Retinal pigment epithelial cell (primary cell): ENCODE data around the gene SPATS2L.

ENCODE experiments used
- DNase-seq: peaks from one replicate; pipeline ENCODE4 v3.0.0-alpha.2; 2010; ENCODE audit warnings: low read depth
- H3K4me3 ChIP-seq: 2 replicates; pipeline ENCODE4 v1.5.1; 2011; ENCODE audit warnings: mild to moderate bottlenecking, low read length, control low read depth, moderate library complexity
- TF ChIP-seq, protein P1 (sequence below): conservative IDR thresholded peaks from 2 replicates; pipeline ENCODE4 v1.5.1; 2011; ENCODE audit warnings: low read depth, low read length, control low read depth, inconsistent platforms

The SPATS2L gene

GRCh38 chr2:200357845-200358244, 51.4 kb downstream of the SPATS2L start:
- TF ChIP-seq, protein P1, sequence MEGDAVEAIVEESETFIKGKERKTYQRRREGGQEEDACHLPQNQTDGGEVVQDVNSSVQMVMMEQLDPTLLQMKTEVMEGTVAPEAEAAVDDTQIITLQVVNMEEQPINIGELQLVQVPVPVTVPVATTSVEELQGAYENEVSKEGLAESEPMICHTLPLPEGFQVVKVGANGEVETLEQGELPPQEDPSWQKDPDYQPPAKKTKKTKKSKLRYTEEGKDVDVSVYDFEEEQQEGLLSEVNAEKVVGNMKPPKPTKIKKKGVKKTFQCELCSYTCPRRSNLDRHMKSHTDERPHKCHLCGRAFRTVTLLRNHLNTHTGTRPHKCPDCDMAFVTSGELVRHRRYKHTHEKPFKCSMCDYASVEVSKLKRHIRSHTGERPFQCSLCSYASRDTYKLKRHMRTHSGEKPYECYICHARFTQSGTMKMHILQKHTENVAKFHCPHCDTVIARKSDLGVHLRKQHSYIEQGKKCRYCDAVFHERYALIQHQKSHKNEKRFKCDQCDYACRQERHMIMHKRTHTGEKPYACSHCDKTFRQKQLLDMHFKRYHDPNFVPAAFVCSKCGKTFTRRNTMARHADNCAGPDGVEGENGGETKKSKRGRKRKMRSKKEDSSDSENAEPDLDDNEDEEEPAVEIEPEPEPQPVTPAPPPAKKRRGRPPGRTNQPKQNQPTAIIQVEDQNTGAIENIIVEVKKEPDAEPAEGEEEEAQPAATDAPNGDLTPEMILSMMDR = no peak
- DNase-seq = no peak
- no peak overlapping the region for H3K4me3 ChIP-seq

DNA sequence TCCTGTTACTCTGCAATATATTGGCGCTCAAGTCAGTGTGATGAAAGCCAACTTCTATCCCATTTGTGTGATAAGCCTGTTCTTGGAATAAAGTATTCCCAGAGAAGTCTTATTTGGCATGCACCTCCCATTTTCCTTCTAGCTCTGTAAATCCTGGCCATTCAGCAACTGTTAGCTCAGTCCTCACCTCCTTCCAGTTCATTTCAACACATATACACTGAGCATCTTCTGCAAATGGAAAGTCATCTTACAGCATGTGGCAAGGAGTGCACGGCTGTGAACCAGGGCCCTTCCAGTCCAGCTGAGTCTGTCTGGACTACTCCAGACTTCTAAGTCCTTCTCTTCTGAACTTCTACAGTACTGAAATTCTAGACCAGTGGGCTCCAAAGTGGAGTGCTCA, 53.1 kb downstream of the SPATS2L start:
- H3K4me3 ChIP-seq = no peak overlapping the region
- DNase-seq = no peak
- TF ChIP-seq, protein P1 = no peak

GRCh38 chr2:200360364-200360763, 53.9 kb downstream of the SPATS2L start:
- H3K4me3 ChIP-seq = no peak overlapping the region
- TF ChIP-seq, protein P1 = no peak
- no peak for DNase-seq

GRCh38 chr2:200362202-200362917, 55.9 kb downstream of the SPATS2L start:
- no peak for DNase-seq
- H3K4me3 ChIP-seq = no peak overlapping the region
- TF ChIP-seq, protein P1 = no peak

DNA sequence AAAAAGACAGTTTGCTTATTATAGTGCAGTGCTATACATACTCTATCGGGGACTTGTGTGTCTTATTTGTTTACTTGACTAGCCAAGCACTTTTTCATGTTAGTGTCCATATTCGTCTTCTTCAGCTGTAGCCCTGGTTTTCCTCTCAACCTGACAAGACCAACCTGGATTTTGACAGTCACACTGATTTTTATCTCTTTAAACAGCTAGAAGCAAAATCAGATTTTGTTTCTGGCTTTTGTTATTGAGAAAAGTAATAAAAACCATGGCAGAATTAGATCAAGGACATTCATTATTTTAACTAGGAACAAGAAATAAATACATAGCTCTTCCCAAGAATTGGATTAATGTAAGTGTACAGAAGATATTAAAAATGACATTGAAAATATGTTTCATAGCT, 56.8 kb downstream of the SPATS2L start:
- DNase-seq = no peak
- H3K4me3 ChIP-seq = no peak overlapping the region
- TF ChIP-seq, protein P1 = no peak

- no peak for DNase-seq
- no peak overlapping the region for H3K4me3 ChIP-seq
- TF ChIP-seq, protein P1 = no peak
These were observed 57.6 kb downstream of the SPATS2L start for GRCh38 chr2:200364142-200364541.

- H3K4me3 ChIP-seq = no peak overlapping the region
- DNase-seq = no peak
- TF ChIP-seq, protein P1 = no peak
These were observed 58.1 kb downstream of the SPATS2L start for GRCh38 chr2:200364620-200365019.
